Activated CD4-positive, alpha-beta T cell treated with anti-CD3 and anti-CD28 coated beads, Interleukin-2, amount 50 U/mL, for 16 hours (primary cell): ENCODE measurements around the gene MYBPC1.
"Not testable (repeated sequence)": the region's sequence is repeated elsewhere in the genome, so short reads cannot be mapped to it uniquely, and the experiment has no call there.

Experiments used
- DNase-seq: peaks from one replicate; pipeline ENCODE4 v3.0.0-alpha.2; 2020

The MYBPC1 gene

DNA sequence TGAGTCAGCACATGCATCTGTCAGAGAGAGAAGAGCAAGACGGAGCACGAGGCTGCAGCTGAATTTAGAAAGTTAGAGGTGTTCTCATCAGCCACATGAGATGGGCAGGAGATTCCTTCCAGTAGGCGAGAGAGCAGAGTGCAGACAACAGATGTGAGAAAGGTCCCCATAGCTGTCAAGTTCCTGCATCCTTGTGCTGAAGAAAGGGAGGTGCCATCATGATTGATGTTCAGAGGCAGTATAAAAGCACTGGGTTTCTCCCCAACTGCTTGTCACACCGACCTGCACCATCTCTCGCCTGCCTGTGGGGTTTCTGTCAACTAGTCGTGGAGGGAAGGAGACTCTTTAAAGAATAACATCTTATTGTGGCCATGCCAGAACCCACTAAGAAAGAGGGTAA lies at the start of gene MYBPC1:
MYBPC1 (plus strand) TSS at position 272 of the 400 bp plus-strand sequence; CDS start at position 372, 100 bp downstream.
- DNase-seq, result no peak

- no peak for DNase-seq
These were observed 43.2 kb upstream of the MYBPC1 start for GRCh38 chr12:101551362-101552114.

GRCh38 chr12:101552277-101552676 lies 42.5 kb upstream of the MYBPC1 start:
- DNase-seq, result no peak

- DNase-seq, result no peak
These were observed 37.7 kb upstream of the MYBPC1 start for GRCh38 chr12:101557094-101557493.

GRCh38 chr12:101558726-101559125 lies 36.0 kb upstream of the MYBPC1 start:
- DNase-seq, result not testable (repeated sequence)

- DNase-seq, result no peak
These were observed 31.6 kb upstream of the MYBPC1 start for GRCh38 chr12:101563212-101563611.

DNA sequence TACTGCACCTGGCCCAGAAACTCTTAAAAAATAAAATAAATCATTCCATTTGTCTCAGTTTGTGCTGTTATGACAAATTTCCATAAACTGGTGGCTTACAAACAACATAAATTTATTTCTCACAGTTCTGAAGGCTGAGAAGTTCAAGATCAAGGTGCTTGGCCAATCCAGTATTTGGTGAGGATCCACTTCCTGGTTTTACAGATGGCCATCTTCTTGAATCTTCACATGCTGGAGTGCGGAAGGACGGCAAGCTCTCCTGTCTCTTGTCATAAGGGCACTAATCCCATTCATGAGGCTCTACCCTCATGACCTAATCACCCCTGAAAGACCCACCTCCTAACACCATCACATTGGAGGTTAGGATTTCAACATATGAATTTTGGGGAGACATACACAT lies 29.9 kb upstream of the MYBPC1 start:
- no peak for DNase-seq

DNA sequence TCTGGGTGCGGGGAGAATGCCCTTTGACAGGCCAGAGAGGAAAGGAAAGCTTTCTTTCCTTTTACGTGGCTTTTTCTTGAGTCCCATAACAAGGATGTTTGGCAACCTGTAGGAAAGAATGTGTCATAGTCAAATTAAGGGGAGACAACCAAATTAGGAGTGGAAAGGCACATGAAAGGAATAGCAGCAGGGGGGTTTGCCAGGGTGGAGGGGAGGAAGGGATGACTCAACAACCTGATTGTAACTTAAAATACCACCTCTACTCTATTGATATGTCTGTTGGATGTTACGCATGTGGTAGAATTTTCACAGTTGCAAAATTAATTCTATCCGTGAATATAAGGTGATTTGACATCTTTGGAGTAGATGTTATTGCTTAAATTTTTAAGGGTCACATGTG lies 28.5 kb upstream of the MYBPC1 start:
- DNase-seq, result peak; percentile 5

GRCh38 chr12:101567918-101568317 lies 26.9 kb upstream of the MYBPC1 start:
- DNase-seq, result no peak

DNA sequence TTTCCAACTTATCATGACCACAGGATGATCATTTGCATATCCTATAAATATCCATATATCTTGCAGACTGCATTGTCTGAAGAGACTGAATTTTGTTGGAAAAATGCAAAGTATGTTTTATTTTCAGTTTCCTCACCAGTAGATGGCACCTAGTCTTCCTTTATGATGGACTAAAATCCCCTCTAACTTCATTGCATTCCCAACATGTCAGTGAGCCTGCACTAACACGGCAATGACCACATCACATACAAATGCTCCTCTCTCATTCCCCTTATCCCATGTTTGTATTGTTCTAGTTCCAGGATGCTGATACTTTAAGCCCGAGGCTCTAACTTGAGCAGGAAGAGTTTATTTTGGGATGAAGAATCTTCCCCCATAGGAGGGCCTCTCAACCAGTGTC lies 24.7 kb upstream of the MYBPC1 start:
- no peak for DNase-seq

- no peak for DNase-seq
These were observed 23.7 kb upstream of the MYBPC1 start for GRCh38 chr12:101571105-101571504.

GRCh38 chr12:101573743-101574142 lies 21.0 kb upstream of the MYBPC1 start:
- no peak for DNase-seq

DNA sequence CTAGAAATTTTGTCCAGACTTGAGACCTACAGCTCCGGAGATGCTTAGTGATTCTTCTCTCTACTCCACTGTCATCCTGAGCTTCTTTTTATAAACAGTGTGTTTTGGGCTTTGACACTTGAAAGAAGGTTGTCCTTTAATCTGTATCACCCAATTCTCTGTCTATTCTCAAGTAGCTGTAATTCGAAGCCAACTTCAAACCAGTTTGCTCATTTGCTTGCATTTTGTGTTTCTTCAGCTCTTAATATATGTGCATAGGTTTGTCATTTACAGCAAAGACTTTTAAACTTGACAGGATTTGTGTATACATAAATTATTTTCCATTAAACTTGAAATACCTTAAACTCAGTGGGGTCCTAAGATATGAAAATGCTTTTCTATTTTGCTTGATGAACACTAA lies 16.4 kb upstream of the MYBPC1 start:
- no peak for DNase-seq

DNA sequence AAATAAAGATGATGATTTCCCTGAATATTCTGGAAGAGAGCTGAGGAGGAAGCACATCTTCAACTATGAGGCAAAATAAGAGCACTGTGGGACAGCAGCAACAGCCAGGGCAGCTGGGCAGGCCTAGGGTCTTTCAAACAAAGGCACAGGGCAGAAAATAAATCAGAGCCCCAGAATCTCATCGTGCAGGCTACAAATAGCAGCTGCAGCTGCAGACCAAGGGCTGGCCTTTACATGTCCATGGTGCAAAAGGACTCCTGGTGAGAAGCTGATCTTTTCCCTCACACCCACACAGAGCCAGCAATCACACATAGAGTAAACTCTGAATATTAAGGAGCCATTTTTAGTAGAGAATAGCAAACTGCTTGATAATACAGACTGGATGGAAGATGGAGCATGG lies 13.6 kb upstream of the MYBPC1 start:
- no peak for DNase-seq

GRCh38 chr12:101582937-101583336 lies 11.8 kb upstream of the MYBPC1 start:
- no peak for DNase-seq

GRCh38 chr12:101590383-101590782 lies 4.4 kb upstream of the MYBPC1 start:
- DNase-seq, result no peak

DNA sequence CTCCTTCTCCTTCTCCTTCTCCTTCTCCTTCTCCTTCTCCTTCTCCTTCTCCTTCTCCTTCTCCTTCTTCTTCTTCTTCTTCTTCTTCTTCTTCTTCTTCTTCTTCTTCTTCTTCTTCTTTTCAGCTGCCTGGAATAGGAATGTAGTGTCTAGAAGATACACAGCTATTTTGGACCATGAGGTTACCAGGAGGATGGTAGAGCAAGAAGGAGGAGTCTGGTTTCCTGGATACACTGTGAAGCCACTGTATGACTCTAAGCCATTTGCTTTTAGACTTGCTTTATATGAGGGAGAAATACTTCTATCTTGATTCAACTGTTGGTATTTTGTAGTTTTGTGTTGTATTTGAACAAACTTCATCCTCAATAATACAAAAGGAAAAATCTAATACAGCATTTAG lies 3.0 kb upstream of the MYBPC1 start:
- no peak for DNase-seq

DNA sequence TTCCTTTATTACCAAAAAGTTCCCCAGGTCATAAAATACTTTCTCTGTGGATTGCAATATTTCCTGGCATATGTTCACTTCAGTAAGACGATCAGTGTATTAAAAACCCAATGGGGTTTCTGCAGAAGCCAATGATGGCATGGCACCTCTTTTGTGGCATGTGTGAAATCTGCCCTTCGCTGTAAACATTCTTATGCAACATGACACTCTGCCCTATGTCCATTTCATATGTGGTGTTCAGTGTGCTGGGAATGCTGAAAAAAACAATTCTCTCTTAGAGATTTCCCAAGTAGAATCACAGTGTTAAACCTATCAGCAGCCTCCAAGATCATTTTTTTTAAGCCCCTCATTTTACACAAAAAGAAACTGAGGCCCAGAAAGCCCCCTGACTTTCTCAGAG lies 2.3 kb upstream of the MYBPC1 start:
- DNase-seq, result no peak

DNA sequence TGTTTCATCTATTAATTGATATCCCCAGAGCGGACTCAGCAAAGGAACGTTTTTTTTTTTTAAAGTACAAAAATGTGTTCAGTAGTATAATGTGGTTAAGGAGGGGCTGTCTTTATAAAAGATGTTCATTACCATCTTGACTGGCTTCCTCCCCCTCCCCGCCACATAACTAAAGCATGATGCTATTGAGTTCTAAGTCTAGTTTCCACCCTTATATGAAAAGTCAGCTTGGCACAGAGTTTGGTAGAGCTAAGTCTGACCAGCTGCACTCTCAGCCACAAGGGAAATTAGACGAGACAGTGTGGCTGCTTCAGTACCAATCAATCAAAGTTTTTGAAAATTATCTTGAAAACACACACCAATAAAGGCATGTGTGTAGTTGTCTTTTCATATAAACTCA lies 1.9 kb upstream of the MYBPC1 start:
- DNase-seq, result no peak

- DNase-seq, result no peak
These were observed 1.4 kb downstream of the MYBPC1 start for GRCh38 chr12:101596172-101596571.

- no peak for DNase-seq
These were observed 2.4 kb downstream of the MYBPC1 start for GRCh38 chr12:101597164-101597563.

- DNase-seq, result no peak
These were observed 3.7 kb downstream of the MYBPC1 start for GRCh38 chr12:101598483-101598882.

GRCh38 chr12:101599311-101599710 lies 4.5 kb downstream of the MYBPC1 start:
- no peak for DNase-seq

DNA sequence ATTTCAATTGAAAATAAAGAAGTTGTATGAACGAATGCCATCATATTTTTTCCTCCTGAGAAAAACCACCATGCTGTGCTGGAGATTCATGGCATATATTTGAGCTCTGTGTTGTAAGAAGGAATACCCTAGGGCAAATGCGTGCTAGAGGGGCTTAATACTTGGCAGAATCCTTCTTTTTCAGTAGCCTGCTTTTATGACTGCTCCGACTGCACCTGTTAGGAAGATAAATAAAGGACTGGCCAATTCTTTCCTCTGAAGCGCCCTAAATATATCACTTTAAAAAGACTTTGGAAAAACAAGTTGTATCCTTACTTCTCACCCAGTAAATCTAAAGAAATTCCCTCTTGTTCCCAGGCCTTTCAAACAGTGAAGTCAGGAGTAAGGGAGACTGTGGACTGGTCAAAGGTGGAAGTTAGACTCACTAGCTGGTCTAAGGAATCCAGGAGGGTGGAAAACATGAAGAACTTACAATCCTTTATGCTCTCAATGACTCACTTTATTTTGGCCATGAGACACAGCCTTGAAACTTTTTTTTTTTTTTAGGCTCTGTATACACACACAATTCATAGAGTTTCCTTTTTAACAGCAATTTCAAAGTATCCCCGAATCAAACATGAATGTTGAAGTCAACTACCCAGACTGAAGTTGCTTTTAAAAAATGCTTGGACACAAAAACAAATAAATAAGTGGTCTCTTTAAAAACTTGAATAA lies 5.2 kb downstream of the MYBPC1 start:
- DNase-seq, result no peak

DNA sequence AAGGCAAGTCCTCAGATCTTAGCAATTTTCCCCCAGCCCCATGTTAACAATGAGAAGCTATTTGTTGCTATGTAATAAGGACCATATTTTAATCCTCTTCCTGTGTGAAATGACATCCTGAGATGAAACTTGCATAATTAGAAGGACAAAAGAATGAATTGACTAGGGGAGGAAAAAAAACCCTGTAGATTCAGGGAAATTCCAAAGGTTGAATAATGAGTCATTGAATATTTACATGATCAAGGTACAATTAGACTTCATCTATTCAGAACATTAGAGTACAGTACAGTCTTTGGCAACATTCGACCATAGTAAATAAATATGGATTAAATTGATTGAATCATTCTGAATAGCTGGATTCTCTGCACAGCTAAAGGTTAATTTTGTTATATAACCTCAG lies 9.4 kb downstream of the MYBPC1 start:
- DNase-seq, result peak; percentile 3
